ENCODE data around the gene EEIG1.

EEIG1 gene

DNA sequence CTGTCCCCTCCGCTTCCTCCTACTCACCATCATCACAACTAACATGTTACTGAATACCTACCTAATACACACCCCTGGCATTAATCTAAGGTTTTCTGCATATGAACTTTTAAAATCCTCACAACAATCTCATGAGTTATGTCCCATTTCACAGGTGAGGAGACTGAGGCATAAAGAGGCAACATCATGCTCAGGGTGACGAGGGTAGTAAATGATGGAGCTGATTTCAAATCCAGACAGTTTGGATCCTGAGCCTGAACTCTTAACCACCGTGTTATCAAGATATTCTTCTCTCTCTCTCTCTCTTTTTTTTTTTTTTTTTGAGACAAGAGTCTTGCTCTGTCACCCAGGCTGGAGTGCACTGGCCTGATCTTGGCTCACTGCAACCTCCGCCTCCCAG is 12.9 kb upstream of the EEIG1 start:
- Histone ChIP-seq H3K27ac (ENCODE audit: low read length) (no peak overlapping the region), H3K27me3 (ENCODE audit: control insufficient read depth, insufficient read depth, low read length) (no peaks in the 10 kb centered on the region), H3K4me1 (ENCODE audit: control insufficient read depth, low read depth, low read length) (no peaks in the 10 kb centered on the region), H3K36me3 (ENCODE audit: control insufficient read depth, low read depth, low read length) (no peaks in the 10 kb centered on the region), H3K4me3 (ENCODE audit: low read length) (no peak overlapping the region), H3K9ac (ENCODE audit: low read length) (no peak overlapping the region), H3K9me3 (ENCODE audit: control insufficient read depth, low read depth, low read length) (no peaks in the 10 kb centered on the region)

DNA sequence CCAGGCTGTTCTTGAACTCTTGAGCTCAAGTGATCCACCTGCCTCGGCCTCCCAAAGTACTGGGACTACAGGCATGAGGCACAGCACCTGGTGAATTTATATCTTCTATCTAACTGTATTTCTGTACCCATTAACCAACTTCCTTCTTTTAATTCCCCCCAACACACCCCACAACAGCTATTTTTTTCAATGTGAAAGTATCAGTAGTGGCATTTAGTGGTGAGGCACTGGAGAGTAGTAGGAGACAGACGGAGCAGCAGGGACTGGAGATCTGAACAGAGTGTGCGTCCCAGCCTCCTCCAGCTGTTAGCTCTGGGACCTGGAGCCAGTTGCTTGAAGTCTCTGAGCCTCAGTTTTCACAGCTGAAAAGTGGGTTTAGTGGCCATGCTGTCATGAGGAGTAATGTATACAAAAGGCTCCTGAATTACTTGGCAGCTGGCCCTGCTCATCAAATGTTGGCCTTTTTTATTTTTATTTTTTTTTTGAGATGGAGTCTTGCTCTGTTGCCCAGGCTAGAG is 11.0 kb upstream of the EEIG1 start:
- H3K27ac ChIP-seq (ENCODE audit: low read length) = no peak overlapping the region
- H3K4me3 ChIP-seq (ENCODE audit: low read length) = no peak overlapping the region
- H3K9me3 ChIP-seq (ENCODE audit: control insufficient read depth, low read depth, low read length) = no peaks in the 10 kb centered on the region
- no peaks in the 10 kb centered on the region for H3K27me3 ChIP-seq (ENCODE audit: control insufficient read depth, insufficient read depth, low read length)
- H3K36me3 ChIP-seq (ENCODE audit: control insufficient read depth, low read depth, low read length) = no peaks in the 10 kb centered on the region
- H3K9ac ChIP-seq (ENCODE audit: low read length) = no peak overlapping the region
- no peaks in the 10 kb centered on the region for H3K4me1 ChIP-seq (ENCODE audit: control insufficient read depth, low read depth, low read length)

DNA sequence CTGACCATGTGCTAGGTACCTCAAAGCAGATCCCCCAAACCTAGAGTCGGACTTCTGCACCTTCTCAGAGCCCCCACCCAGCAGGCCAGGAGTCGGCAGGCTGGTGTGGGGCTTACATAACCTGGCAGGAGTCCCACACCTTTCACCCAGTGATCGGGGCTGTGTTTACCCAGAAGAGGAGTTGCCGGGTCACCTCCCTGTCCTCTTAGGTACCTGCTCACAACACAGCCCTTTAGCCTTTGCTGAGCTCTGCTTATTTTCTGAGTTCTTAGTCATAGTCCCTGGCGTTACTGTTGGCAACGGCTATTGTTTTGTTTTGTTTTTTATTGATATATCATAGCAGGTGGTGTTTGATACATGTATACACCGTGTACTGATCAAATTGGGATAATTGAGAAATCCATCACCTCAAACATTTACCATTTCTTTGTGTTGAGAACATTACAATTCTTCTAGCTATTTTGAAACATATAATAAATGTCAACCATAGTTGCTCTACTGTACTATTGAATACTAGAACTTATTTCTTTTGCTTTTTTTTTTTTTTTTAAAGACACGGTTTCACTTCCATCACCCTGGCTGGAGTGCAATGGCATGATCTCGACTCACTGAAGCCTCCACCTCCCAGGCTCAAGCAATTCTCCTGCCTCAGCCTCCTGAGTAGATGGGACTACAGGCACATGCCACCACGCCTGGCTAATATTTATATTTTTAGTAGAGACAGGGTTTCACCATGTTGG is 10.4 kb upstream of the EEIG1 start:
- no peaks in the 10 kb centered on the region for H3K4me1 ChIP-seq (ENCODE audit: control insufficient read depth, low read depth, low read length)
- H3K9me3 ChIP-seq (ENCODE audit: control insufficient read depth, low read depth, low read length) = no peaks in the 10 kb centered on the region
- H3K27ac ChIP-seq (ENCODE audit: low read length) = no peak overlapping the region
- H3K36me3 ChIP-seq (ENCODE audit: control insufficient read depth, low read depth, low read length) = no peaks in the 10 kb centered on the region
- no peak overlapping the region for H3K9ac ChIP-seq (ENCODE audit: low read length)
- no peaks in the 10 kb centered on the region for H3K27me3 ChIP-seq (ENCODE audit: control insufficient read depth, insufficient read depth, low read length)
- no peak overlapping the region for H3K4me3 ChIP-seq (ENCODE audit: low read length)

DNA sequence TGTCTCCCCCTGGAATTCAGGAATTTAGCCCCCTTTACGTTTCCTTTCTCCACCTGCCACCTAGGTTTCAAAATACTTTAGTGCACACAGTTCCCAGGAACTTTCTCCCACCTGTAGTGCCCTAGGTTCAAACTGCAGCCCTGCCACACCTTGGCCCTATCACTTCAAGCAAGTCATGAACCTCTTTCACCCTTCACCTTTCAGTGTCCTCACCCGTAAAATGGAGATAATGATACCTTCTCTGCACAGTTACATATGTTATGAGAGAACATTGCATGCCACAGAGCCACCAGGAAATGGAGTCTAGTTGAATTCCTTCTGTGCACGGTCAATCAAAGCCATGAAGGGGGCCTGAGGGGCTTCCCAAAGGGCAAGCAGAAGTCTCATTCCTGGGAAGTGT is 9.8 kb upstream of the EEIG1 start:
- no peaks in the 10 kb centered on the region for H3K27me3 ChIP-seq (ENCODE audit: control insufficient read depth, insufficient read depth, low read length)
- H3K36me3 ChIP-seq (ENCODE audit: control insufficient read depth, low read depth, low read length) = no peaks in the 10 kb centered on the region
- H3K4me3 ChIP-seq (ENCODE audit: low read length) = no peak overlapping the region
- H3K9me3 ChIP-seq (ENCODE audit: control insufficient read depth, low read depth, low read length) = no peaks in the 10 kb centered on the region
- no peaks in the 10 kb centered on the region for H3K4me1 ChIP-seq (ENCODE audit: control insufficient read depth, low read depth, low read length)
- H3K27ac ChIP-seq (ENCODE audit: low read length) = no peak overlapping the region
- H3K9ac ChIP-seq (ENCODE audit: low read length) = no peak overlapping the region

DNA sequence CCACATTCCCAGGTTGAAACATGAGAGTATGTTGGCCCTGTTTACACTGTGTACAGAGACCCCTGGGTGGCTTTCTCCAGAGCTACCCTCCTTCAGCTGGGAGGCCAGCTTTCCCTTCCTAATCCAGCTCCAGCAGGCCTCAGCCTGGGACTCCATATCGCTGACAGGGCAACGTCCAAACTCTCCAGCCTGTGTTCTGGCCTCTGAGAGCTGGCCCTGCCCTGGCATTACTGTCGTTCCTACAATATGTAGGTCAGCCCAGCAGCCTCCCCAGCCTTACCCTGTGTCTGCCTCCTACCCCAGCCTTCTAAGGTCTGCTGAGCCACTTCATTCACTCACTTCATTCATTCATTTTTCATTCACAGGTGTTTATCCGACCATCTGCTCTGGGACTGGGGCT is 8.3 kb upstream of the EEIG1 start:
- H3K4me3 ChIP-seq (ENCODE audit: low read length) = no peak overlapping the region
- no peaks in the 10 kb centered on the region for H3K27me3 ChIP-seq (ENCODE audit: control insufficient read depth, insufficient read depth, low read length)
- no peaks in the 10 kb centered on the region for H3K4me1 ChIP-seq (ENCODE audit: control insufficient read depth, low read depth, low read length)
- H3K36me3 ChIP-seq (ENCODE audit: control insufficient read depth, low read depth, low read length) = no peaks in the 10 kb centered on the region
- no peaks in the 10 kb centered on the region for H3K9me3 ChIP-seq (ENCODE audit: control insufficient read depth, low read depth, low read length)
- no peak overlapping the region for H3K27ac ChIP-seq (ENCODE audit: low read length)
- no peak overlapping the region for H3K9ac ChIP-seq (ENCODE audit: low read length)

DNA sequence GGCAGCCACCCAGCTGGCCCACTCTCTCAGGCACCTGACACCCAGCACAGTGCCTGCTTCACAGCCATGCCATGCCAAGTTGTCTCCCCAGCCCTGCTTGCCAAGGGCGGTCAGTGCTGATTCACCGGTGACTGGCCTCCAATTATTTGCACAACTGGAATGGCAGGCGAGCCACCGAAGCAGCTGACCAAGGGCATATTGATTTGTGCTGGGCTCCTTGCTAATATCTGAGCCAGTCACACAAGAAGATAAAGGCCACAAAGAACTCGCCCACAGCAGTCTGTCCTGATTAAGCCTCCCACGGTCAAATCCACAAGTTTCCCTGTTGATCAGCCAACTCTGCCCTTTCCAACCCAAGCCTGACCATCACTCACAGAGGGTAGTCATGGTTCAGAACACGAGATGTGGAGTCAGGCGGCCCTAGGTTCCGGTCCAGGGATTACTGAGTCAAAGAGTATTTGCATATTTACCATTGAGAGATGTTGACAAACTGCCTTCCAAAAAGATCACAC is 6.4 kb upstream of the EEIG1 start:
- Histone ChIP-seq H3K9ac (ENCODE audit: low read length) (no peak overlapping the region), H3K27ac (ENCODE audit: low read length) (no peak overlapping the region)

GRCh38 chr9:127985011-127985410 is 4.2 kb upstream of the EEIG1 start:
- H3K9ac ChIP-seq (ENCODE audit: low read length) = no peak overlapping the region
- peaks cover 7% of the 10 kb centered on the region for H3K4me1 ChIP-seq (ENCODE audit: control insufficient read depth, low read depth, low read length)

More for the DNA sequence above, 6.4 kb upstream of the EEIG1 start:
- H3K27me3 ChIP-seq (ENCODE audit: control insufficient read depth, insufficient read depth, low read length) = no peaks in the 10 kb centered on the region
- H3K4me1 ChIP-seq (ENCODE audit: control insufficient read depth, low read depth, low read length) = no peaks in the 10 kb centered on the region
- H3K4me3 ChIP-seq (ENCODE audit: low read length) = no peak overlapping the region
- no peaks in the 10 kb centered on the region for H3K36me3 ChIP-seq (ENCODE audit: control insufficient read depth, low read depth, low read length)
- H3K9me3 ChIP-seq (ENCODE audit: control insufficient read depth, low read depth, low read length) = no peaks in the 10 kb centered on the region

GRCh38 chr9:127983847-127984289 is 3.1 kb upstream of the EEIG1 start:
- Histone ChIP-seq H3K27ac (ENCODE audit: low read length) (no peak overlapping the region), H3K4me3 (ENCODE audit: low read length) (no peak overlapping the region), H3K27me3 (ENCODE audit: control insufficient read depth, insufficient read depth, low read length) (no peaks in the 10 kb centered on the region), H3K36me3 (ENCODE audit: control insufficient read depth, low read depth, low read length) (no peaks in the 10 kb centered on the region), H3K9me3 (ENCODE audit: control insufficient read depth, low read depth, low read length) (no peaks in the 10 kb centered on the region), H3K4me1 (ENCODE audit: control insufficient read depth, low read depth, low read length) (peaks cover 11% of the 10 kb centered on the region), H3K9ac (ENCODE audit: low read length) (no peak overlapping the region)

More at GRCh38 chr9:127985011-127985410, 4.2 kb upstream of the EEIG1 start:
- H3K9me3 ChIP-seq (ENCODE audit: control insufficient read depth, low read depth, low read length) = no peaks in the 10 kb centered on the region
- no peaks in the 10 kb centered on the region for H3K36me3 ChIP-seq (ENCODE audit: control insufficient read depth, low read depth, low read length)
- H3K27ac ChIP-seq (ENCODE audit: low read length) = no peak overlapping the region
- no peaks in the 10 kb centered on the region for H3K27me3 ChIP-seq (ENCODE audit: control insufficient read depth, insufficient read depth, low read length)
- H3K4me3 ChIP-seq (ENCODE audit: low read length) = no peak overlapping the region

DNA sequence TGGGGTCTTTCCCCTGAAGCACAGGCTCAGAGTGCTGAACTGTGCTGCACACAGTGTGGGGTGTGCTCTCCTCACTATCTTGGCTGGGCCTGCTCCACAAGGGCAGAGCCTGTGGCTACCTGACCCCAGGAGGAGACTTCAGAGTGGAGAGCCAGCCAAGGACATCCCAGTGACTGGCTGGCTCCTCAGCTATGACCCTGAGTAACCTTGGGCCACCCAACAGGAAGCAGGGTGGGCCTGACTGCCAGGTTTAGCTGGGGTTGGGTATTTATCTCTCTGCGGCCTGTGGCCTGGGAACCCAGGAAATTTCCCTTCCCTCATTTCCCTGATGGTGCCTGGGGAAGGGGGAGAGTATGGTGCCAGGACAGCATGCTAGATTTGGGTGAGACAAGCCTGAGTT is 2.1 kb upstream of the EEIG1 start:
- Histone ChIP-seq H3K4me1 (ENCODE audit: control insufficient read depth, low read depth, low read length) (peaks cover 16% of the 10 kb centered on the region), H3K36me3 (ENCODE audit: control insufficient read depth, low read depth, low read length) (no peaks in the 10 kb centered on the region), H3K27ac (ENCODE audit: low read length) (no peak overlapping the region), H3K9me3 (ENCODE audit: control insufficient read depth, low read depth, low read length) (no peaks in the 10 kb centered on the region), H3K4me3 (ENCODE audit: low read length) (no peak overlapping the region), H3K27me3 (ENCODE audit: control insufficient read depth, insufficient read depth, low read length) (no peaks in the 10 kb centered on the region), H3K9ac (ENCODE audit: low read length) (no peak overlapping the region)

- peak overlapping the region; percentile 93 for H3K27ac ChIP-seq (ENCODE audit: low read length)
Measured at GRCh38 chr9:127981559-127982121, 851 bp upstream of the EEIG1 start.

GRCh38 chr9:127980060-127980705 is 606 bp downstream of the EEIG1 start:
- Histone ChIP-seq H3K27ac (ENCODE audit: low read length) (no peak overlapping the region), H3K27me3 (ENCODE audit: control insufficient read depth, insufficient read depth, low read length) (no peaks in the 10 kb centered on the region), H3K36me3 (ENCODE audit: control insufficient read depth, low read depth, low read length) (no peaks in the 10 kb centered on the region), H3K4me1 (ENCODE audit: control insufficient read depth, low read depth, low read length) (peaks cover 22% of the 10 kb centered on the region), H3K9me3 (ENCODE audit: control insufficient read depth, low read depth, low read length) (no peaks in the 10 kb centered on the region), H3K4me3 (ENCODE audit: low read length) (peak overlapping the region; percentile 91), H3K9ac (ENCODE audit: low read length) (peak overlapping the region; percentile 58)

More at GRCh38 chr9:127981559-127982121, 851 bp upstream of the EEIG1 start:
- peak overlapping the region; percentile 72 for H3K9ac ChIP-seq (ENCODE audit: low read length)
- H3K4me1 ChIP-seq (ENCODE audit: control insufficient read depth, low read depth, low read length) = peaks cover 22% of the 10 kb centered on the region
- H3K4me3 ChIP-seq (ENCODE audit: low read length) = peak overlapping the region; percentile 61
- no peaks in the 10 kb centered on the region for H3K36me3 ChIP-seq (ENCODE audit: control insufficient read depth, low read depth, low read length)
- no peaks in the 10 kb centered on the region for H3K27me3 ChIP-seq (ENCODE audit: control insufficient read depth, insufficient read depth, low read length)
- no peaks in the 10 kb centered on the region for H3K9me3 ChIP-seq (ENCODE audit: control insufficient read depth, low read depth, low read length)
